ENCODE measurements around the gene EPX. TPM values are rescaled to one million over a fixed set of nuclear protein-coding genes. Genes with fewer than 3 reads are reported as not detected.

EPX gene
- total RNA-seq, 1 experiment from 2014 or later: not detected

DNA sequence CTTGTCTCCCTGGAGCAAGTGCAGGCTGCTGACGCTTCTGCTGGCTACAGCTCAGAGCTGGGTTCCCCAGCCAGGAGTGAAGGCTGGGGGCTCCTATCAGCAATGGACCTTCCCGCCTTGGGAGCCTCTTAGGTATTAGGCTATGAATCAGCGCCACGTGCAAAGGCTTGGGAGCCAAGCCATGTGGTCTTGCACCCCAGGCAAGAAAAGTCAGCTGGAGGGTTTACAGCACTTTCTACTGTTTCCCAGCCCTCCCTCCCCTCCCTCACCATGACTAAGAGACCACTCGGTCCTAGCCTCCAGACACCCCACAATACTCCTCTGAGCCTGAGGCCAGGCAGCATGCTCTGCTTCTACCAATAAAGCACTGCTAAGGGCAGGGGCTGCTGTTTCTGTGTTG is 12.3 kb downstream of the EPX start:
- no peak for TF ChIP-seq EZH2 (IDR thresholded peaks at IDR 0.05; ENCODE audit: borderline replicate concordance, low read depth, low read length, poor library complexity, severe bottlenecking)
- TF ChIP-seq, protein P1, sequence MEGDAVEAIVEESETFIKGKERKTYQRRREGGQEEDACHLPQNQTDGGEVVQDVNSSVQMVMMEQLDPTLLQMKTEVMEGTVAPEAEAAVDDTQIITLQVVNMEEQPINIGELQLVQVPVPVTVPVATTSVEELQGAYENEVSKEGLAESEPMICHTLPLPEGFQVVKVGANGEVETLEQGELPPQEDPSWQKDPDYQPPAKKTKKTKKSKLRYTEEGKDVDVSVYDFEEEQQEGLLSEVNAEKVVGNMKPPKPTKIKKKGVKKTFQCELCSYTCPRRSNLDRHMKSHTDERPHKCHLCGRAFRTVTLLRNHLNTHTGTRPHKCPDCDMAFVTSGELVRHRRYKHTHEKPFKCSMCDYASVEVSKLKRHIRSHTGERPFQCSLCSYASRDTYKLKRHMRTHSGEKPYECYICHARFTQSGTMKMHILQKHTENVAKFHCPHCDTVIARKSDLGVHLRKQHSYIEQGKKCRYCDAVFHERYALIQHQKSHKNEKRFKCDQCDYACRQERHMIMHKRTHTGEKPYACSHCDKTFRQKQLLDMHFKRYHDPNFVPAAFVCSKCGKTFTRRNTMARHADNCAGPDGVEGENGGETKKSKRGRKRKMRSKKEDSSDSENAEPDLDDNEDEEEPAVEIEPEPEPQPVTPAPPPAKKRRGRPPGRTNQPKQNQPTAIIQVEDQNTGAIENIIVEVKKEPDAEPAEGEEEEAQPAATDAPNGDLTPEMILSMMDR (conservative IDR thresholded peaks at IDR 0.05; ENCODE audit: low read depth, low read length): no peak
- no TSS peak for BruUV-seq (replicated peaks)
- intact Hi-C loops (cut with micrococcal nuclease; ENCODE audit: unreplicated experiment): no loop called here
- Histone ChIP-seq H3K36me3 (ENCODE audit: insufficient read depth, low read length, poor library complexity, severe bottlenecking) (no peaks in the 10 kb centered on the region), H3K9me3 (ENCODE audit: low read depth, low read length, poor library complexity, severe bottlenecking) (no peaks in the 10 kb centered on the region), H3K4me1 (ENCODE audit: insufficient read depth, low read length, poor library complexity, severe bottlenecking) (no peaks in the 10 kb centered on the region), H3K27me3 (replicated peaks; ENCODE audit: insufficient read depth, low read depth, low read length, poor library complexity) (no peaks in the 10 kb centered on the region), H3K27ac (ENCODE audit: low read depth, low read length, poor library complexity, severe bottlenecking) (no peak overlapping the region), H3K4me3 (ENCODE audit: low read depth, low read length, poor library complexity, severe bottlenecking) (no peak overlapping the region)
- ChIA-PET POLR2A (ENCODE audit: low non-redundant PET) (no interaction called here), CTCF (no interaction called here)
- DNase-seq (ENCODE audit: low spot score): no peak

DNA sequence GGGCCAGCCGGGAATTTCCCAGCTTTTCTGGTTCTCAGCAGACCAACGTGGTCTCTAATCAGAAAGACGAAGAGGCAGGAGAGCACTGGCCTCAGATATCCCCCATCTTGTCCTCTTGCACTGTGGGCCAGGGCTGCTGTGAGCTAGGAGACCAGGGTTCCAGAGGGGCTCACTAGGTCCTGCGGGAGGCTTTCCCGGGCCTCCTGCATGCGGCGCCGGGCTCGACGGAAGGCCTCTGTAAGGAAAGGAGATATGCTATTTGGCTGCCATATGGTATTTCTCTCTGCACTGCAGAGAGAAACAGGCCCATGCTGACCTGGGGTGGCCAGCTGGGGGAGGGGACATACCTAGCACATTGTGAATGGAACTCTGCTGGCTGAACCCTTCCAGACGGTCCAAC is 13.4 kb downstream of the EPX start:
- no peaks in the 10 kb centered on the region for H3K4me1 ChIP-seq (ENCODE audit: insufficient read depth, low read length, poor library complexity, severe bottlenecking)
- H3K27ac ChIP-seq (ENCODE audit: low read depth, low read length, poor library complexity, severe bottlenecking): no peak overlapping the region
- ChIA-PET CTCF (interaction anchor here (0.6 kb wide), 1 partner anchor 256 kb away, joined by 9 read pairs; no protein-coding TSS in a partner anchor), POLR2A (ENCODE audit: low non-redundant PET) (no interaction called here)
- H3K36me3 ChIP-seq (ENCODE audit: insufficient read depth, low read length, poor library complexity, severe bottlenecking): no peaks in the 10 kb centered on the region
- intact Hi-C loops (cut with micrococcal nuclease; ENCODE audit: unreplicated experiment): no loop called here
- no peaks in the 10 kb centered on the region for H3K27me3 ChIP-seq (replicated peaks; ENCODE audit: insufficient read depth, low read depth, low read length, poor library complexity)
- no TSS peak for BruUV-seq (replicated peaks)
- TF ChIP-seq, protein P1 (conservative IDR thresholded peaks at IDR 0.05; ENCODE audit: low read depth, low read length): no peak
- TF ChIP-seq EZH2 (IDR thresholded peaks at IDR 0.05; ENCODE audit: borderline replicate concordance, low read depth, low read length, poor library complexity, severe bottlenecking): no peak
- H3K4me3 ChIP-seq (ENCODE audit: low read depth, low read length, poor library complexity, severe bottlenecking): no peak overlapping the region
- no peaks in the 10 kb centered on the region for H3K9me3 ChIP-seq (ENCODE audit: low read depth, low read length, poor library complexity, severe bottlenecking)
- DNase-seq (ENCODE audit: low spot score): no peak

DNA sequence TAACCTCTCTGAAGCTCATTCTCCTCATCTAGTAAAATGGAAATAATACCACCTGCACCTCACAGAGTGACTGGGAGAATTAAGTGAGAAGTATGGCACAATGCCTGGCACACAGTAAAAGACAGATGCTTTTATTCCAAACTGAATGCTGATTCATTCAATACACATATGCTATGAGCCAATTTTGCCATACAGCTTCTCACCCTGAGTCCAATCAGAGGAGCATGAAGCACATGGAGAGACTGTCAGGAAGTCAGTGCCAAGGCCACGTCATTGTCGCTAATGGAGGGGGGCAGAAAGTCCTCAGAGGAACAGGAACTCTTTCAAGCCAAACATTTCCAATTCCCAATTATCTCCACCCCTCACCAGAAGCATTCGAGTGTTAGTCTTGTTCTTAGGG is 14.9 kb downstream of the EPX start:
- H3K27me3 ChIP-seq (replicated peaks; ENCODE audit: insufficient read depth, low read depth, low read length, poor library complexity): no peaks in the 10 kb centered on the region
- BruUV-seq (replicated peaks): no TSS peak
- no peak overlapping the region for H3K27ac ChIP-seq (ENCODE audit: low read depth, low read length, poor library complexity, severe bottlenecking)
- TF ChIP-seq, protein P1 (conservative IDR thresholded peaks at IDR 0.05; ENCODE audit: low read depth, low read length): no peak
- TF ChIP-seq EZH2 (IDR thresholded peaks at IDR 0.05; ENCODE audit: borderline replicate concordance, low read depth, low read length, poor library complexity, severe bottlenecking): no peak
- CTCF ChIA-PET: no interaction called here
- H3K9me3 ChIP-seq (ENCODE audit: low read depth, low read length, poor library complexity, severe bottlenecking): no peaks in the 10 kb centered on the region
- H3K4me1 ChIP-seq (ENCODE audit: insufficient read depth, low read length, poor library complexity, severe bottlenecking): no peaks in the 10 kb centered on the region
- DNase-seq (ENCODE audit: low spot score): no peak
- intact Hi-C loops (cut with micrococcal nuclease; ENCODE audit: unreplicated experiment): no loop called here
- no peak overlapping the region for H3K4me3 ChIP-seq (ENCODE audit: low read depth, low read length, poor library complexity, severe bottlenecking)
- POLR2A ChIA-PET (ENCODE audit: low non-redundant PET): interaction anchor here (0.5 kb wide), 1 partner anchor 156 kb away, joined by 3 read pairs; no protein-coding TSS in a partner anchor
- H3K36me3 ChIP-seq (ENCODE audit: insufficient read depth, low read length, poor library complexity, severe bottlenecking): peaks cover 6% of the 10 kb centered on the region

Measured in A673 (cell line).